ENCODE data around the gene QDPR. TPM values are rescaled to one million over a fixed set of nuclear protein-coding genes. Genes with fewer than 3 reads are reported as not detected.

The QDPR gene
- total RNA-seq = 8.1 TPM in 2 replicates
- total RNA-seq (2013) = 3.4 TPM
- polyA plus RNA-seq = 2.7 and 13.4 TPM in 2 replicates
- 3.8 and 6.2 TPM in 2 replicates for polyA minus RNA-seq

DNA sequence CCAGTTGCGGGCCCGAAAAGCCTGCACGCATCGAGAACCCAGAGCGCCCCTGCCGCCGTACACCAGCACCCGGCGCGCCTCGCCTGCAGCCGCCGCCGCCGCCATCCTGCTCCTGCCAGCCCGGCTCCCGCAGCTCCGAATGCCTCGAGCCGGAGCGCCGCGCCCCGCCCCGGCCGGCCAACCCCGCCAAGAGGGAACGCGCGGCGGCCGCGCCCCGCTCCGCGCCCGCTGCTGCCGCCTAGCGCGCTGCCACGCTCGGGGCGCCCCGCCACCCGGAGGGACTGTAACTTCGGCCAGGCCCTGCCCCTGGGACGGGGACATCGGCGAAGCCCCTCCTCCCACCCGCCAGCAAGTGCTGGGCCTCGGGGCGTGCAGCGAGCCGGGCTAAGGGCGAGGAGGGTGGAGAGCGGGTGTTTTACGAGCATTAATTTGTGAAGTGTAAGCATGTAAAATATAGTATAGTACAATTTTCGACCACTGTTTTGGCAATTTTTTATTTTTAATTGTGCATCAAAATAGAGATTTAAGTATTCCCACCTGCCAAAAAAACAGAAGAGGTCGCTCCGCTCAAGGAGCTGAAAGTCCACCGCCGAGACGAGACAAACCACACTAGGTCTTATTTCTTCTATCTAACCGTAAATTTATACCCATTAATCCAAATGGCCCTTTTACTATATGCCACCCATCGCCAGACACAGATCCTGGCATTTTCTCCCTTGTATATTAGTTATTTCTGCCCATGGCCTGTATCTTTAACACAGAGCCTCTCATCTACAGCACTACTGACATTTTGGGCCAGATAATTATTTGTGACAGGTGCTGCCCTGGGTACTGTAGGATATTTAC is at the start of gene QDPR:
Gene QDPR (minus strand): TSS at position 141 of the 846 bp plus-strand sequence. CDS start 36 bp downstream, at position 105.
- Histone ChIP-seq H3K4me3 (ENCODE audit: control extremely low read depth in 1 of 5, extremely low read depth in 1 of 5, insufficient read depth in 1 of 5, low read depth in 2 of 5, low read length in 4 of 5) (peak within 1 kb of the TSS; percentile 48 to 79 (median 61)), H3K36me3 (replicated peaks in 1 of 2; ENCODE audit: control extremely low read depth in 1 of 2, control insufficient read depth in 1 of 2, extremely low read depth in 1 of 2, insufficient read depth in 2 of 2, low read length in 1 of 2) (no peaks in the 10 kb centered on the region), H2AFZ (ENCODE audit: insufficient read depth, low read depth, low read length, poor library complexity, severe bottlenecking) (peak within 1 kb of the TSS; percentile 89), H4K20me1 (ENCODE audit: control insufficient read depth, insufficient read depth, low read length, poor library complexity, severe bottlenecking) (no peaks in the 10 kb centered on the region), H3K27me3 (replicated peaks in 1 of 4; ENCODE audit: control extremely low read depth in 1 of 4, control insufficient read depth in 3 of 4, insufficient read depth in 4 of 4, low read length in 3 of 4) (no peaks in the 10 kb centered on the region), H3K9ac (ENCODE audit: low read length) (peak within 1 kb of the TSS; percentile 73), H3K4me2 (replicated peaks; ENCODE audit: low read depth, low read length, poor library complexity, severe bottlenecking) (peak within 1 kb of the TSS; percentile 90), H3K4me1 (ENCODE audit: control insufficient read depth in 2 of 2, insufficient read depth in 2 of 2, low read length in 2 of 2) (peaks cover 11 to 16% of the 10 kb centered on the region in 2 donors), H3K27ac (ENCODE audit: low read length in 2 of 2) (no peak within 1 kb of the TSS), H3K79me2 (ENCODE audit: control insufficient read depth, insufficient read depth, low read length) (no peaks in the 10 kb centered on the region), H3K9me3 (ENCODE audit: control extremely low read depth in 1 of 3, control insufficient read depth in 2 of 3, insufficient read depth in 1 of 3, low read length in 2 of 3) (no peaks in the 10 kb centered on the region)
- no peaks in the 10 kb centered on the region for H3K9me3 Mint-ChIP-seq (ENCODE audit: insufficient read depth)
- ChIA-PET CTCF (interaction anchor here (1.4 to 2.6 kb wide), 2 partner anchors 36 to 297 kb away, joined by 5 to 7 read pairs; no protein-coding TSS in a partner anchor), POLR2A (no interaction called here)
- DNase-seq = peak; percentile 73
- H3K4me1 Mint-ChIP-seq = peaks cover 19% of the 10 kb centered on the region
- H3K27me3 Mint-ChIP-seq = peaks cover 19% of the 10 kb centered on the region
- H3K27ac Mint-ChIP-seq = peak within 1 kb of the TSS; percentile 16
- TF ChIP-seq EZH2 (IDR thresholded peaks at IDR 0.05; ENCODE audit: borderline replicate concordance, insufficient read depth, low read depth, low read length, poor library complexity, severe bottlenecking) = no peak
- TF ChIP-seq, protein P1, sequence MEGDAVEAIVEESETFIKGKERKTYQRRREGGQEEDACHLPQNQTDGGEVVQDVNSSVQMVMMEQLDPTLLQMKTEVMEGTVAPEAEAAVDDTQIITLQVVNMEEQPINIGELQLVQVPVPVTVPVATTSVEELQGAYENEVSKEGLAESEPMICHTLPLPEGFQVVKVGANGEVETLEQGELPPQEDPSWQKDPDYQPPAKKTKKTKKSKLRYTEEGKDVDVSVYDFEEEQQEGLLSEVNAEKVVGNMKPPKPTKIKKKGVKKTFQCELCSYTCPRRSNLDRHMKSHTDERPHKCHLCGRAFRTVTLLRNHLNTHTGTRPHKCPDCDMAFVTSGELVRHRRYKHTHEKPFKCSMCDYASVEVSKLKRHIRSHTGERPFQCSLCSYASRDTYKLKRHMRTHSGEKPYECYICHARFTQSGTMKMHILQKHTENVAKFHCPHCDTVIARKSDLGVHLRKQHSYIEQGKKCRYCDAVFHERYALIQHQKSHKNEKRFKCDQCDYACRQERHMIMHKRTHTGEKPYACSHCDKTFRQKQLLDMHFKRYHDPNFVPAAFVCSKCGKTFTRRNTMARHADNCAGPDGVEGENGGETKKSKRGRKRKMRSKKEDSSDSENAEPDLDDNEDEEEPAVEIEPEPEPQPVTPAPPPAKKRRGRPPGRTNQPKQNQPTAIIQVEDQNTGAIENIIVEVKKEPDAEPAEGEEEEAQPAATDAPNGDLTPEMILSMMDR (IDR thresholded peaks at IDR 0.05) = no peak
- peak; percentile 94 for ATAC-seq (ENCODE audit: low read depth)
- peak within 1 kb of the TSS; percentile 87 for H3K4me3 Mint-ChIP-seq
- WGBS (ENCODE audit: insufficient coverage) = under 1% methylated on average over 51 of the region's 65 CpGs
- intact Hi-C loops (cut with micrococcal nuclease) = loop anchor here (2.0 kb wide), 1 partner anchor 65 kb away; the partner anchor contains the start of gene LAP3

Measured in B cell (primary cell).